Endothelial cell (in vitro differentiated cells): ENCODE data around the gene PHACTR1. TPM values are rescaled to one million over a fixed set of nuclear protein-coding genes. Genes with fewer than 3 reads are reported as not detected.

Source experiments
- DNase-seq: peaks from one replicate; pipeline ENCODE4 v3.0.0; 2021; ENCODE audit warnings: low spot score
- H3K27ac Mint-ChIP-seq: one replicate; pipeline ENCODE4 v1.8.0; 2021; ENCODE audit warnings: mixed read lengths, inconsistent platforms; ENCODE audit not compliant: unreplicated experiment
- H3K27me3 Mint-ChIP-seq: one replicate; pipeline ENCODE4 v1.8.0; 2021; ENCODE audit warnings: mild to moderate bottlenecking, moderate library complexity, mixed read lengths, inconsistent platforms; ENCODE audit not compliant: unreplicated experiment
- H3K36me3 Mint-ChIP-seq: one replicate; pipeline ENCODE4 v1.8.0; 2021; ENCODE audit warnings: mild to moderate bottlenecking, low read depth, mixed read lengths, inconsistent platforms; ENCODE audit not compliant: unreplicated experiment
- H3K4me1 Mint-ChIP-seq: one replicate; pipeline ENCODE4 v1.8.0; 2021; ENCODE audit warnings: mild to moderate bottlenecking, mixed read lengths, inconsistent platforms; ENCODE audit not compliant: unreplicated experiment
- H3K4me3 Mint-ChIP-seq: one replicate; pipeline ENCODE4 v1.8.0; 2021; ENCODE audit warnings: mild to moderate bottlenecking, mixed read lengths, inconsistent platforms; ENCODE audit not compliant: unreplicated experiment
- H3K9me3 Mint-ChIP-seq: one replicate; pipeline ENCODE4 v1.8.0; 2021; ENCODE audit warnings: mixed read lengths, inconsistent platforms; ENCODE audit not compliant: unreplicated experiment
- total RNA-seq: library from RNA; stranded (reverse); fragmentation: NEBNext Ultra II Directional; extraction: Animal tissue kit (Norgen Biotek cat#: 25700); gene quantifications from one replicate; pipeline ENCODE4 v1.2.1, GENCODE V29; 2021; ENCODE audit not compliant: unreplicated experiment
- TF ChIP-seq, protein P1 (sequence below): fragments of 200-600 bp; sonication (generic); IDR thresholded peaks from one replicate; pipeline ENCODE4 v1.5.0; 2021; ENCODE audit warnings: antibody characterized with exemption; ENCODE audit not compliant: unreplicated experiment

PHACTR1 gene
- total RNA-seq, 1 donor from 2014 or later, result 39.9 TPM

DNA sequence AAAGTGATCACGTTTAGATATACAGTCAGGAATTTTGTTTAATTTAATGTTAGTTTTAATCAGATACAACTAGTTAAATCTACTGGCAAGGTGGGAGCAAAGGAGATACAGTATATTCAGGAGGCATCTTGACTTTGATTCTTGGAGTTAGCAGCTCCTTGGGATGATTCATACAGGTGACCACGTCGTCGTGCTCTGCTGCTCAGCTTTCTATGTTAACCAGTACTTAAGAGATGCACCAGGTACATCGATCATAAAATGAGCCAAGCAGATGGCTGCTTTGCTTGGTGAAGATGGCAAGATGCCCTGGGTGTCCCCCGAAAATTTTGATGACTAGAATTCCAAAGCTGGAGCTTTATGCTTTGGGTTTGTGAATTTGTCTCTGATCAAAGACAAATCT is 547.1 kb downstream of the PHACTR1 start:
- H3K4me1 Mint-ChIP-seq, result no peaks in the 10 kb centered on the region
- peaks cover 3% of the 10 kb centered on the region for H3K27me3 Mint-ChIP-seq
- DNase-seq, result no peak
- no peaks in the 10 kb centered on the region for H3K9me3 Mint-ChIP-seq
- peaks cover 21% of the 10 kb centered on the region for H3K36me3 Mint-ChIP-seq
- H3K4me3 Mint-ChIP-seq, result no peak overlapping the region
- TF ChIP-seq, protein P1, sequence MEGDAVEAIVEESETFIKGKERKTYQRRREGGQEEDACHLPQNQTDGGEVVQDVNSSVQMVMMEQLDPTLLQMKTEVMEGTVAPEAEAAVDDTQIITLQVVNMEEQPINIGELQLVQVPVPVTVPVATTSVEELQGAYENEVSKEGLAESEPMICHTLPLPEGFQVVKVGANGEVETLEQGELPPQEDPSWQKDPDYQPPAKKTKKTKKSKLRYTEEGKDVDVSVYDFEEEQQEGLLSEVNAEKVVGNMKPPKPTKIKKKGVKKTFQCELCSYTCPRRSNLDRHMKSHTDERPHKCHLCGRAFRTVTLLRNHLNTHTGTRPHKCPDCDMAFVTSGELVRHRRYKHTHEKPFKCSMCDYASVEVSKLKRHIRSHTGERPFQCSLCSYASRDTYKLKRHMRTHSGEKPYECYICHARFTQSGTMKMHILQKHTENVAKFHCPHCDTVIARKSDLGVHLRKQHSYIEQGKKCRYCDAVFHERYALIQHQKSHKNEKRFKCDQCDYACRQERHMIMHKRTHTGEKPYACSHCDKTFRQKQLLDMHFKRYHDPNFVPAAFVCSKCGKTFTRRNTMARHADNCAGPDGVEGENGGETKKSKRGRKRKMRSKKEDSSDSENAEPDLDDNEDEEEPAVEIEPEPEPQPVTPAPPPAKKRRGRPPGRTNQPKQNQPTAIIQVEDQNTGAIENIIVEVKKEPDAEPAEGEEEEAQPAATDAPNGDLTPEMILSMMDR, result no peak
- H3K27ac Mint-ChIP-seq, result no peak overlapping the region

DNA sequence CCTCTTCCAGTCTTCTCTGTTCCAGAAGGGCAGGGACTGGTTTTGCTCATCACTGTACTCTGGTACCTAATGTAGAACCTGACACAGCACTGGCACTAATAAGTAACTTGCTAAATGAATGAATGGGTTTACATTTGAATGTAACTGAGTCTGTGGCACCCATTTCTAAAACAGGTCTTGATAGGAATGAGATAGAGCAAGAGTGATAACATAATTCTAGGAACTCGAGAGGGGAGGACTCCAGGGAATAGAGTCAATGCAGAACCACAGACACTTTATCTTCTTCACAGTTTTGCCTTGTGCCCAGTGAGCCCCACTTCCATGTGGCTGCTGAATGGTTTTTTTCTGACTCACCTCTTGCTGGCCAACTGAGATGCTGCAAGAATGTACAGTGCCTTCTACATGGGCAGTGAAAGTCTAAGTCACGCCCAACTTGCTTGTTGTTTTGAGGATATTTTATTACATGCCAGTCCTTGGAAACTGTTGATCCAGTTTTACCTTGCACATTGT is 550.6 kb downstream of the PHACTR1 start:
- Mint-ChIP-seq H3K9me3 (no peaks in the 10 kb centered on the region), H3K36me3 (peaks cover 21% of the 10 kb centered on the region), H3K27me3 (peaks cover 3% of the 10 kb centered on the region), H3K4me1 (no peaks in the 10 kb centered on the region), H3K4me3 (peak overlapping the region; percentile 39), H3K27ac (no peak overlapping the region)
- TF ChIP-seq, protein P1, result no peak
- DNase-seq, result no peak

DNA sequence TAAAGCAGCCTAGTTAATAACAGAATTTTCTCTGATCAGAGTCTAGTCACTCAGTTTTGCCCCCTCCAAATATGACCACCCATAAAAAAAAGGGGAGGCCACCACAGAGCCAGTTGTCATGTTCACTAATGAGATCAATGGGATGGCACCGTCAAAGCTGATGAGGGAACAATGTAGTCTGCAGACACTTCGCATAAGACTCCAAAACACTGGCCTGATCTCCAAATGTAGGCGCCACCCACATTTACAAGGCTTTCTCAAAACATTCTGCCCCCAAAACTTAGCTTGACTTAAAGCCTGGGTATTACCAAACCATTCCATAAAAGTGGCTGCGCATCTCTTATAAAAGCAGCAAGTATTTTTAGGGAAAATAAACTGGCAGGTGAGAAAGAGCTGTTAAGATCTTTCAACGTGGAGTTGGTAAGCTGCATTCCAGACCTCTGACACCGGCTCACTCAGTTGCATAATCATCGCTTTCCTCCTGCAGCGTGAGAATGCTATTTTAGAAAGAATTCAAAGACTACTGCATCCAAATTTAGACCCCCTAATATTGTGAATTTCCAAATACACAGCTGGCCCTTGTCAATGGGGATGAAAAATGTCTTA is 552.4 kb downstream of the PHACTR1 start:
- no peaks in the 10 kb centered on the region for H3K4me1 Mint-ChIP-seq
- H3K27ac Mint-ChIP-seq, result no peak overlapping the region
- H3K27me3 Mint-ChIP-seq, result peaks cover 3% of the 10 kb centered on the region
- no peak for DNase-seq
- H3K9me3 Mint-ChIP-seq, result no peaks in the 10 kb centered on the region
- peaks cover 21% of the 10 kb centered on the region for H3K36me3 Mint-ChIP-seq
- TF ChIP-seq, protein P1, result no peak
- H3K4me3 Mint-ChIP-seq, result no peak overlapping the region

DNA sequence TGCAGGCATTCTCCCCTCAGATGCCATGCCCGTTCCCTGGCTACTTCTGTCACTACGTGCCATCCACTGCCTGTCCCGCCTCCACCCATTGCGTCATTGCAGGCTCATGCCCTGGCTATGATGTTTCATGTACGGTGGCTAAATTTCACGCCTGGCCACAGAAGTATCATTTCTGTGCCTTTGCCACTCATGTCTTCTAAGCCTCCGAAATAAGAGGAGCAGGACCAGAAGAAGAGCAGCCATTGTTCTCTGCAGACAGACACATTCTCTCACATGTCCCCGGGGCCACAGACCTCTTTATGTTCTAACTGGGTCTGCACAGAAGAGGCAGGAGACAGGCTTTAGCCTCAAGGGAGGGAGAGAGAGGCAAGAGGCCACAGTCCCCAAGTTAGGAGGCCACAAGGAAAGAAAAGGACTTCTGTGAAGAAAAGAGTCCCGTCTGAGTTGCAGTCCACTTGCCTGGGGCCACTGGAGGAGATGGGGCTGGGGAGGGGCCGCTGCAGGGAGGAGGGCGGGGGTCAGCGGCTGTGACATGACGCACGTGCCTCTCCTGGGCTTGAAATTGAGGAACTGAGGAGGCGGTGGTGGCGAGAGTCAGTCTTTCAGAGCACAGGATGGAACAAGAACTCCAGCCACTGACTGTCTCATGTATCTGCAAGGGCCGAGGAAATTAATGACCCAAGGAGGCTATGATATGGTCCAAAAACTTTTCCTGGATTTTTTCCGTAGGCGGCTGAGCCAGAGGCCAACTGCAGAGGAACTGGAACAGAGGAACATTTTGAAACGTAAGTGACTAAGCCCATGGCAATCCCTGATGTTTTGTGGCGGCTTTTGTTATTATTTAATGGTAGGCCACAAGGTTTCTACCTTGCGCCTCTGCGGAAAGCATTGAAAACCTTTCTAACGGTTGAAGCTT is 555.8 kb downstream of the PHACTR1 start:
- Mint-ChIP-seq H3K27me3 (peaks cover under 1% of the 10 kb centered on the region), H3K4me3 (no peak overlapping the region), H3K9me3 (no peaks in the 10 kb centered on the region), H3K4me1 (no peaks in the 10 kb centered on the region), H3K27ac (no peak overlapping the region), H3K36me3 (no peaks in the 10 kb centered on the region)
- TF ChIP-seq, protein P1, result no peak
- DNase-seq, result no peak
